SK-N-MC (cell line): ENCODE results near the gene XYLT2.

ENCODE experiments used
- EZH2 ChIP-seq: fragments of 200-600 bp; sonication (generic); IDR thresholded peaks from one replicate; pipeline ENCODE4 v1.6.1; 2017; ENCODE audit warnings: antibody characterized with exemption
- FOXP2 ChIP-seq: optimal IDR thresholded peaks from 2 replicates; pipeline ENCODE3; 2011; ENCODE audit warnings: mild to moderate bottlenecking, moderate library complexity; ENCODE audit not compliant: insufficient read depth; ENCODE audit errors: extremely low read length, control extremely low read depth
- POLR2AphosphoS5 ChIP-seq: IDR thresholded peaks from 2 replicates; pipeline ENCODE4 v1.6.1; 2012; ENCODE audit warnings: mild to moderate bottlenecking, low read depth, low read length, borderline replicate concordance

DNA sequence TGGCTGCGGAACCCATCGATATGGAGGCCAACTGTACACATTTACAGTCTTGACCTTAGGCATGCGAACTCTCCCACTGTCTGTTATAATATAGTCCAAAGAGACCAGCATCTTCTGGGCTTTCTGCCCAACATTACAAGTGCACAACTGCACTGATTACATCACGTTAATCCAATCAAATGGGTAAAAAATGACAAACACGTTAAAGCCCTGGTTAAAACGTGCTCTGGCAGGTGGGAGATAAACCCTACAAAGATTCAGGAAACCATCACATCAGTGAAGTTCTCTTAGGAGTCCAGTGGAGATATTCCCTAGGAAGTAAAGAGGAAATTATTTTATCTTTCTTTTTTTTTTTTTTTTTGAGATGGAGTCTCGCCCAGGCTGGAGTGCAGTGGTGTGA, 23.7 kb upstream of the XYLT2 start:
- TF ChIP-seq EZH2: no peak
- no peak for TF ChIP-seq POLR2AphosphoS5
- no peak for TF ChIP-seq FOXP2
